T1000 (cell line): Measurements from ENCODE around the gene TMEM82.

Experiments
- DNase-seq: peaks from one replicate; lab custom pipeline; 2025; ENCODE audit warnings: mixed read lengths; lab: John Stamatoyannopoulos, UW

TMEM82 gene

GRCh38 chr1:15757016-15757543 lies 14.8 kb downstream of the TMEM82 start:
- no peak for DNase-seq

- peak; percentile 21 for DNase-seq
Measured at GRCh38 chr1:15757575-15758342, 15.5 kb downstream of the TMEM82 start.

GRCh38 chr1:15758343-15758931 lies 16.1 kb downstream of the TMEM82 start, which contains the start of gene FBLIM1:
Gene FBLIM1, plus strand, starts transcription at chr1:15758795. Its CDS starts 6,189 bp downstream, at chr1:15764984.
- DNase-seq: no peak

GRCh38 chr1:15758953-15759661 lies 16.8 kb downstream of the TMEM82 start:
- DNase-seq: no peak

- peak; percentile 63 for DNase-seq
Measured at GRCh38 chr1:15760520-15761211, 18.4 kb downstream of the TMEM82 start.

- no peak for DNase-seq
Measured at GRCh38 chr1:15761366-15762128, 19.2 kb downstream of the TMEM82 start.

GRCh38 chr1:15762546-15762945 lies 20.2 kb downstream of the TMEM82 start:
- no peak for DNase-seq

- no peak for DNase-seq
Measured at GRCh38 chr1:15764269-15764764, 22.0 kb downstream of the TMEM82 start.

GRCh38 chr1:15764890-15765289 lies 22.6 kb downstream of the TMEM82 start:
- no peak for DNase-seq

- DNase-seq: peak; percentile 64
Measured at GRCh38 chr1:15765495-15766194, 23.3 kb downstream of the TMEM82 start.

- DNase-seq: no peak
Measured at GRCh38 chr1:15767941-15768340, 25.6 kb downstream of the TMEM82 start.

- no peak for DNase-seq
Measured at GRCh38 chr1:15768388-15768787, 26.1 kb downstream of the TMEM82 start.

GRCh38 chr1:15770313-15770962 lies 28.1 kb downstream of the TMEM82 start:
- DNase-seq: no peak

GRCh38 chr1:15771836-15772515 lies 29.7 kb downstream of the TMEM82 start:
- DNase-seq: no peak

GRCh38 chr1:15775706-15776105 lies 33.4 kb downstream of the TMEM82 start:
- no peak for DNase-seq

- DNase-seq: no peak
Measured at GRCh38 chr1:15777909-15778707, 35.8 kb downstream of the TMEM82 start.

- no peak for DNase-seq
Measured at GRCh38 chr1:15785683-15786082, 43.4 kb downstream of the TMEM82 start.

GRCh38 chr1:15786581-15786980 lies 44.3 kb downstream of the TMEM82 start:
- no peak for DNase-seq
